CD14-positive monocyte (primary cell): ENCODE measurements around the gene UVRAG. TPM values are rescaled to one million over a fixed set of nuclear protein-coding genes. Genes with fewer than 3 reads are reported as not detected.
A peak's percentile ranks its signal among the peaks of the same experiment; 100 is the strongest.

Experiments
- DNase-seq, 3 donors: peaks; one replicate each; pipeline ENCODE4 v3.0.0-alpha.2; 2011 to 2022
- H2AFZ ChIP-seq: 2 replicates; pipeline ENCODE4 v1.6.0; 2012; ENCODE audit warnings: mild to moderate bottlenecking, low read depth, low read length, inconsistent platforms; ENCODE audit not compliant: insufficient read depth, poor library complexity, severe bottlenecking
- H3K27ac ChIP-seq, 2 donors: 1 replicate in 1 of 2; 2 replicates in 1 of 2; pipeline ENCODE4 v1.5.1; 2012 to 2013; ENCODE audit warnings: low read length in 2 of 2, control low read depth in 1 of 2, inconsistent platforms in 1 of 2, low read depth in 1 of 2, mild to moderate bottlenecking in 1 of 2
- H3K27me3 ChIP-seq, 2 donors: one replicate each; pipeline versions ENCODE4 v1.6.0 to v1.6.1; 2011 to 2013; ENCODE audit warnings: low read length in 2 of 2; ENCODE audit not compliant: control insufficient read depth in 2 of 2, insufficient read depth in 2 of 2
- H3K36me3 ChIP-seq, 2 donors: replicated peaks in 1 of 2; 1 replicate in 1 of 2; 2 replicates in 1 of 2; pipeline versions ENCODE4 v1.5.1 to v1.6.1; 2012 to 2013; ENCODE audit warnings: low read length in 2 of 2, control low read depth in 1 of 2, inconsistent platforms in 1 of 2, mild to moderate bottlenecking in 1 of 2; ENCODE audit not compliant: insufficient read depth in 2 of 2, control insufficient read depth in 1 of 2
- H3K4me1 ChIP-seq, 2 donors: 1 replicate in 1 of 2; 2 replicates in 1 of 2; pipeline versions ENCODE4 v1.5.1 to v1.6.1; 2012 to 2013; ENCODE audit warnings: low read length in 2 of 2, control low read depth in 1 of 2, inconsistent platforms in 1 of 2, mild to moderate bottlenecking in 1 of 2, moderate library complexity in 1 of 2; ENCODE audit not compliant: insufficient read depth in 2 of 2, control insufficient read depth in 1 of 2
- H3K4me2 ChIP-seq: replicated peaks from 2 replicates; pipeline ENCODE3; 2012; ENCODE audit warnings: low read length, moderate library complexity, mild to moderate bottlenecking; ENCODE audit not compliant: poor library complexity, severe bottlenecking; ENCODE audit errors: extremely low read depth
- H3K4me3 ChIP-seq, 3 experiments: fragments of 200-600 bp in 1 of 3; sonication (generic) in 1 of 3; replicated peaks in 1 of 3; 1 replicate in 2 of 3; 2 replicates in 1 of 3; pipeline ENCODE4 v1.5.1; 2011 to 2013; ENCODE audit warnings: low read length in 3 of 3, mild to moderate bottlenecking in 3 of 3, control low read depth in 2 of 3, low read depth in 2 of 3, inconsistent platforms in 1 of 3, moderate library complexity in 1 of 3
- H3K79me2 ChIP-seq: 2 replicates; pipeline ENCODE4 v1.6.0; 2012; ENCODE audit warnings: mild to moderate bottlenecking, control low read depth, inconsistent platforms, low read length, moderate library complexity; ENCODE audit not compliant: insufficient read depth
- H3K9ac ChIP-seq: 2 replicates; pipeline ENCODE4 v1.6.0; 2017; ENCODE audit warnings: low read length, mild to moderate bottlenecking; ENCODE audit not compliant: insufficient read depth, poor library complexity, severe bottlenecking
- H3K9me3 ChIP-seq, 2 donors: replicated peaks in 1 of 2; 1 replicate in 1 of 2; 2 replicates in 1 of 2; pipeline versions ENCODE4 v1.5.1 to v1.6.1; 2012 to 2013; ENCODE audit warnings: low read length in 2 of 2, control low read depth in 1 of 2; ENCODE audit not compliant: control insufficient read depth in 1 of 2, insufficient read depth in 1 of 2
- H4K20me1 ChIP-seq: 2 replicates; pipeline ENCODE4 v1.6.0; 2012; ENCODE audit warnings: mild to moderate bottlenecking, low read length, control low read depth, moderate library complexity; ENCODE audit not compliant: insufficient read depth
- H3K27ac Mint-ChIP-seq, 7 donors: one replicate each; pipeline ENCODE4 v1.8.0; 2020; ENCODE audit warnings: mild to moderate bottlenecking in 7 of 7, mixed read lengths in 7 of 7, moderate library complexity in 6 of 7, inconsistent platforms in 2 of 7
- H3K27me3 Mint-ChIP-seq, 3 donors: one replicate each; pipeline ENCODE4 v1.8.0; 2021 to 2022; ENCODE audit warnings: low read depth in 3 of 3, mild to moderate bottlenecking in 3 of 3, mixed read lengths in 3 of 3, moderate library complexity in 3 of 3, inconsistent platforms in 1 of 3
- H3K36me3 Mint-ChIP-seq, 2 donors: one replicate each; pipeline ENCODE4 v1.8.0; 2020; ENCODE audit warnings: mixed read lengths in 2 of 2, inconsistent platforms in 1 of 2, mild to moderate bottlenecking in 1 of 2
- H3K4me1 Mint-ChIP-seq: one replicate; pipeline ENCODE4 v1.8.0; 2020; ENCODE audit warnings: mild to moderate bottlenecking, mixed read lengths
- H3K4me3 Mint-ChIP-seq, 2 donors: one replicate each; pipeline ENCODE4 v1.8.0; 2020; ENCODE audit warnings: mild to moderate bottlenecking in 2 of 2, mixed read lengths in 2 of 2, moderate library complexity in 1 of 2
- H3K9me3 Mint-ChIP-seq, 7 donors: one replicate each; pipeline ENCODE4 v1.8.0; 2020 to 2022; ENCODE audit warnings: mixed read lengths in 7 of 7, mild to moderate bottlenecking in 6 of 7, moderate library complexity in 6 of 7, inconsistent platforms in 2 of 7
- CTCF ChIP-seq: fragments of 200-600 bp; IDR thresholded peaks from one replicate; pipeline ENCODE4 v1.8.0; 2022; ENCODE audit warnings: antibody characterized with exemption, mild to moderate bottlenecking
- WGBS: methylation state at CpG from one replicate; pipeline ENCODE4 v1.1.5; 2013; ENCODE audit warnings: missing lambda C conversion rate; ENCODE audit not compliant: insufficient coverage; 5-methylcytosine and 5-hydroxymethylcytosine counted together
- intact Hi-C, 2 donors: fragments of 100-400 bp; cut with micrococcal nuclease; formaldehyde crosslinking; loops; one replicate each; pipeline versions ENCODE4 v1.15.0 to v1.15.1; 2023
- polyA plus RNA-seq, 3 donors: library from polyadenylated mRNA; depleted of rRNA in 1 of 3; unstranded in 2 of 3; stranded (reverse) in 1 of 3; fragments of 300-500 nt in 2 of 3; fragments of >200 nt in 1 of 3; fragmentation: Illumina TruSeq in 2 of 3; gene quantifications; 1 replicate in 2 of 3; 2 replicates in 1 of 3; pipeline ENCODE4 v1.2.3, GENCODE V29; 2012 to 2021

UVRAG gene
- polyA plus RNA-seq, 3 donors: 13.7 to 20.5 (median 20.0) TPM

GRCh38 chr11:75797116-75797515 lies 17.9 kb upstream of the UVRAG start:
- Mint-ChIP-seq H3K9me3 (no peaks in the 10 kb centered on the region), H3K4me3 (no peak overlapping the region), H3K4me1 (peaks cover 20% of the 10 kb centered on the region), H3K36me3 (peaks cover 70 to 76% of the 10 kb centered on the region in 2 donors), H3K27me3 (peaks cover 0 to 5% (median 0%) of the 10 kb centered on the region in 3 donors), H3K27ac (peak overlapping the region in 1 of 7 donors; percentile 2)
- H3K27me3 ChIP-seq: no peaks in the 10 kb centered on the region
- H3K27ac ChIP-seq: no peak overlapping the region
- peaks cover 13 to 20% of the 10 kb centered on the region in 2 donors for H3K4me1 ChIP-seq
- 100% methylated on average over 5 of the region's 8 CpGs for WGBS
- no peaks in the 10 kb centered on the region for H3K79me2 ChIP-seq
- H3K36me3 ChIP-seq: peaks cover 39 to 83% of the 10 kb centered on the region in 2 donors
- H3K9ac ChIP-seq: no peak overlapping the region
- H3K9me3 ChIP-seq: no peaks in the 10 kb centered on the region
- H3K4me2 ChIP-seq: no peak overlapping the region
- no peak for DNase-seq
- no peak overlapping the region for H2AFZ ChIP-seq
- H3K4me3 ChIP-seq: no peak overlapping the region
- H4K20me1 ChIP-seq: no peaks in the 10 kb centered on the region
- TF ChIP-seq CTCF: no peak
- intact Hi-C loops: no loop called here

- no peaks in the 10 kb centered on the region for H3K27me3 ChIP-seq
- WGBS: 100% methylated on average over 1 of the region's 1 CpG
Measured at GRCh38 chr11:75797792-75798191, 17.2 kb upstream of the UVRAG start.

More at GRCh38 chr11:75797792-75798191, 17.2 kb upstream of the UVRAG start:
- Mint-ChIP-seq H3K4me1 (peaks cover 26% of the 10 kb centered on the region), H3K27ac (no peak overlapping the region), H3K4me3 (no peak overlapping the region), H3K9me3 (no peaks in the 10 kb centered on the region), H3K36me3 (peaks cover 68 to 73% of the 10 kb centered on the region in 2 donors), H3K27me3 (peaks cover 0 to 5% (median 3%) of the 10 kb centered on the region in 3 donors)
- Histone ChIP-seq H4K20me1 (no peaks in the 10 kb centered on the region), H3K9ac (no peak overlapping the region), H3K4me3 (no peak overlapping the region), H3K36me3 (peaks cover 39 to 76% of the 10 kb centered on the region in 2 donors), H3K9me3 (no peaks in the 10 kb centered on the region), H2AFZ (no peak overlapping the region), H3K4me1 (peaks cover 20 to 27% of the 10 kb centered on the region in 2 donors), H3K27ac (no peak overlapping the region), H3K79me2 (no peaks in the 10 kb centered on the region), H3K4me2 (no peak overlapping the region)
- no peak for DNase-seq
- TF ChIP-seq CTCF: no peak
- intact Hi-C loops: no loop called here
